HepG2 (cell line): ENCODE data around the gene CYTH2. TPM values are rescaled to one million over a fixed set of nuclear protein-coding genes. Genes with fewer than 3 reads are reported as not detected.

Source experiments
- ATAC-seq: fragments of 200-7000 bp; cut with Tn5 transposase; 3 replicates; pipeline ENCODE4 v1.9.1; 2020; ENCODE audit warnings: mild to moderate bottlenecking, moderate library complexity
- BruUV-seq: library from RNA; stranded (reverse); fragments of 400-500 nt; replicated peaks from 2 replicates; lab custom pipeline; 2021; lab: Mats Ljungman, UMichigan
- CTCF ChIA-PET: fragments of 300-600 bp; formaldehyde crosslinking; extraction: SDS; loops from one replicate; lab custom pipeline; 2021; ENCODE audit warnings: low total read pairs, inconsistent platforms, low intra/inter-chr PET ratio; lab: Yijun Ruan, JAX
- POLR2A ChIA-PET: fragments of 350-600 bp; sonication (Branson Sonifier 250); formaldehyde crosslinking; loops from one replicate; lab custom pipeline; 2020; ENCODE audit warnings: antibody characterized with exemption, inconsistent platforms; lab: Yijun Ruan, JAX
- DNase-seq: peaks from one replicate; pipeline ENCODE4 v3.0.0-alpha.2; 2015; ENCODE audit warnings: low spot score
- FAIRE-seq: peaks from 3 replicates; lab custom pipeline; 2011; peaks lifted over from hg19 to GRCh38; lab: Jason Lieb, UNC
- H2AFZ ChIP-seq: one replicate; pipeline ENCODE4 v1.6.1; 2011; ENCODE audit warnings: low read length, inconsistent platforms
- H3K27ac ChIP-seq: fragments of 300-600 bp; 3 replicates; pipeline ENCODE4 v1.8.0; 2011; ENCODE audit warnings: mixed run types, mild to moderate bottlenecking, mixed read lengths, low read length, inconsistent platforms; ENCODE audit not compliant: insufficient read depth; ENCODE audit errors: extremely low read length
- H3K27me3 ChIP-seq, 2 experiments: fragments of 200-600 bp in 1 of 2; 2 replicates in 1 of 2; 3 replicates in 1 of 2; pipeline versions ENCODE4 v1.6.0 to v1.8.0; 2011; ENCODE audit warnings: low read length in 2 of 2, mild to moderate bottlenecking in 2 of 2, moderate library complexity in 2 of 2, inconsistent platforms in 1 of 2; ENCODE audit not compliant: insufficient read depth in 2 of 2, control insufficient read depth in 1 of 2
- H3K36me3 ChIP-seq, 2 experiments: fragments of 200-600 bp in 1 of 2; replicated peaks in 1 of 2; 2 replicates in 1 of 2; 3 replicates in 1 of 2; pipeline versions ENCODE4 v1.5.1 to v1.8.0; 2011; ENCODE audit warnings: low read length in 2 of 2, inconsistent platforms in 1 of 2; ENCODE audit not compliant: insufficient read depth in 2 of 2, control insufficient read depth in 1 of 2
- H3K4me1 ChIP-seq: 2 replicates; pipeline ENCODE4 v1.5.1; 2012; ENCODE audit warnings: low read length, inconsistent platforms; ENCODE audit not compliant: insufficient read depth
- H3K4me2 ChIP-seq: 2 replicates; pipeline ENCODE4 v1.6.0; 2011; ENCODE audit warnings: low read depth, low read length, inconsistent platforms
- H3K4me3 ChIP-seq, 3 experiments: fragments of 200-600 bp in 1 of 3; sonication (generic), shearing (Covaris generic) in 1 of 3; replicated peaks in 1 of 3; 2 replicates each; pipeline ENCODE4 v1.5.1; 2011 to 2016; ENCODE audit warnings: low read length in 3 of 3, inconsistent platforms in 2 of 3, low read depth in 2 of 3, mild to moderate bottlenecking in 2 of 3, control low read depth in 1 of 3, mixed read lengths in 1 of 3; ENCODE audit not compliant: insufficient read depth in 1 of 3
- H3K79me2 ChIP-seq: one replicate; pipeline ENCODE4 v1.6.1; 2011; ENCODE audit warnings: low read length, inconsistent platforms; ENCODE audit not compliant: insufficient read depth
- H3K9ac ChIP-seq: 2 replicates; pipeline ENCODE4 v1.6.0; 2011; ENCODE audit warnings: mild to moderate bottlenecking, low read depth, low read length, inconsistent platforms; ENCODE audit not compliant: insufficient read depth
- H3K9me3 ChIP-seq: 2 replicates; pipeline ENCODE4 v1.5.1; 2012; ENCODE audit warnings: mild to moderate bottlenecking, low read length
- H4K20me1 ChIP-seq: 2 replicates; pipeline ENCODE4 v1.6.0; 2011; ENCODE audit warnings: inconsistent platforms, mild to moderate bottlenecking, low read length, moderate library complexity; ENCODE audit not compliant: insufficient read depth
- HIC2 ChIP-seq: sonication (generic); formaldehyde crosslinking; IDR thresholded peaks from 2 replicates; pipeline ENCODE4 v1.9.0; 2022; ENCODE audit warnings: low read depth, missing genetic modification reagents
- KAT2B ChIP-seq: fragments of 150-350 bp; IDR thresholded peaks from 2 replicates; pipeline ENCODE4 v1.6.1; 2014; ENCODE audit warnings: low read depth, low read length, borderline replicate concordance
- NFYB ChIP-seq: sonication (generic); formaldehyde crosslinking; IDR thresholded peaks from 2 replicates; pipeline ENCODE4 v1.4.0; 2020; ENCODE audit warnings: missing genetic modification reagents
- NFYC ChIP-seq: IDR thresholded peaks from 2 replicates; pipeline ENCODE4 v1.6.1; 2016; ENCODE audit warnings: missing genetic modification reagents, missing compliant biosample characterization
- PITX1 ChIP-seq: sonication (generic); formaldehyde crosslinking; IDR thresholded peaks from 2 replicates; pipeline ENCODE4 v1.5.1; 2020; ENCODE audit warnings: mild to moderate bottlenecking, missing genetic modification reagents
- SAP130 ChIP-seq: IDR thresholded peaks from 2 replicates; pipeline ENCODE4 v1.6.1; 2016; ENCODE audit warnings: low read depth
- THYN1 ChIP-seq: sonication (generic); formaldehyde crosslinking; IDR thresholded peaks from 2 replicates; pipeline ENCODE4 v1.8.1; 2023; ENCODE audit warnings: low read depth, mild to moderate bottlenecking, moderate library complexity, missing genetic modification reagents, borderline replicate concordance
- TOPORS ChIP-seq: sonication (generic); formaldehyde crosslinking; IDR thresholded peaks from 2 replicates; pipeline ENCODE4 v1.8.0; 2023; ENCODE audit warnings: mild to moderate bottlenecking, missing genetic modification reagents
- YY1 ChIP-seq: IDR thresholded peaks from 2 replicates; pipeline ENCODE4 v1.6.1; 2011; ENCODE audit warnings: low read length, low read depth, moderate library complexity, mild to moderate bottlenecking; ENCODE audit not compliant: insufficient read depth, insufficient replicate concordance
- ZBTB21 ChIP-seq: sonication (generic); formaldehyde crosslinking; IDR thresholded peaks from 2 replicates; pipeline ENCODE4 v1.4.0; 2020; ENCODE audit warnings: missing genetic modification reagents
- ZEB1 ChIP-seq: IDR thresholded peaks from 2 replicates; pipeline ENCODE4 v1.6.1; 2012; ENCODE audit warnings: mild to moderate bottlenecking, low read depth, inconsistent platforms; ENCODE audit not compliant: insufficient replicate concordance
- ZGPAT ChIP-seq: IDR thresholded peaks from 2 replicates; pipeline ENCODE4 v1.6.1; 2016; ENCODE audit warnings: mild to moderate bottlenecking
- ZNF552 ChIP-seq: sonication (generic); formaldehyde crosslinking; IDR thresholded peaks from 2 replicates; pipeline ENCODE4 v1.9.0; 2022; ENCODE audit warnings: missing genetic modification reagents, mild to moderate bottlenecking, borderline replicate concordance
- WGBS: methylation state at CpG from one replicate; pipeline ENCODE4 v1.1.6; 2017; ENCODE audit warnings: low lambda C conversion rate; 5-methylcytosine and 5-hydroxymethylcytosine counted together
- in situ Hi-C: cut with HindIII; loops from 2 replicates; pipeline ENCODE4 v1.10.0; 2017; ENCODE audit warnings: low pct_unique_long_range_greater_than_20kb; ENCODE audit not compliant: extremely low pct_ligation_motif_present
- intact Hi-C: fragments of 100-400 bp; cut with micrococcal nuclease; formaldehyde crosslinking; loops from one replicate; pipeline ENCODE4 v1.10.0; 2022; ENCODE audit not compliant: unreplicated experiment
- polyA plus RNA-seq, 8 experiments: library from polyadenylated mRNA; depleted of rRNA in 3 of 8; stranded (reverse) in 7 of 8; unstranded in 1 of 8; fragments of >200 nt; fragmentation: Illumina TruSeq in 4 of 8; extraction: Trizol in 4 of 8; gene quantifications; 2 replicates each; pipeline versions ENCODE4 v1.2.1 to v1.2.3, GENCODE V29; 2011 to 2016; ENCODE audit warnings: low read depth in 4 of 8, missing spikeins in 1 of 8, mixed read lengths in 1 of 8; ENCODE audit not compliant: insufficient read depth in 1 of 8
- total RNA-seq, 5 experiments: library from RNA; depleted of rRNA; stranded (reverse); fragments of >200 nt; fragmentation: Illumina TruSeq; extraction: Trizol; gene quantifications; 2 replicates each; pipeline ENCODE4 v1.2.3, GENCODE V29; 2016; ENCODE audit warnings: low read depth in 1 of 5

The CYTH2 gene
- total and polyA plus RNA-seq, 2 of the 13 experiments (the other 11 are each of a cell fraction or from before 2014, with no cell fraction given), result 16.5 to 39.3 TPM

- ChIA-PET POLR2A (no interaction called here), CTCF (no interaction called here)
- no peak for TF ChIP-seq TOPORS (CRISPR knock-in tag)
- TF ChIP-seq YY1, result no peak
- no peak for TF ChIP-seq ZGPAT (CRISPR knock-in tag)
- peak; percentile 64 for TF ChIP-seq NFYC (CRISPR knock-in tag)
- TF ChIP-seq SAP130 (CRISPR knock-in tag), result no peak
- no peak for TF ChIP-seq PITX1 (CRISPR knock-in tag)
- no peak for TF ChIP-seq HIC2 (CRISPR knock-in tag)
- TF ChIP-seq ZBTB21 (CRISPR knock-in tag), result no peak
- TF ChIP-seq ZEB1, result no peak
- TF ChIP-seq NFYB (CRISPR knock-in tag), result peak; percentile 70
- TF ChIP-seq KAT2B, result no peak
- no peak for TF ChIP-seq THYN1 (CRISPR knock-in tag)
- no peak for TF ChIP-seq ZNF552 (CRISPR knock-in tag)
- H3K4me1 ChIP-seq, result peaks cover 23% of the 10 kb centered on the region
- no peak overlapping the region for H3K27ac ChIP-seq
- H3K79me2 ChIP-seq, result no peaks in the 10 kb centered on the region
- H2AFZ ChIP-seq, result no peak overlapping the region
- peaks cover 7 to 39% of the 10 kb centered on the region in 2 experiments; a peak in 4 of 5 replicates for H3K27me3 ChIP-seq
- ATAC-seq, result no peak
- no peak overlapping the region for H3K4me2 ChIP-seq
- BruUV-seq, result no TSS peak
- H4K20me1 ChIP-seq, result no peaks in the 10 kb centered on the region
- no peak overlapping the region for H3K4me3 ChIP-seq
- in situ Hi-C loops, result no loop called here
- 19% methylated on average over 6 of the region's 12 CpGs for WGBS
- no peak for FAIRE-seq
- no peaks in the 10 kb centered on the region for H3K36me3 ChIP-seq
- H3K9me3 ChIP-seq, result no peaks in the 10 kb centered on the region
- intact Hi-C loops, result no loop called here
- no peak for DNase-seq
- no peak overlapping the region for H3K9ac ChIP-seq
Measured at GRCh38 chr19:48509467-48510194, 40.5 kb downstream of the CYTH2 start.
